ENCODE measurements around the gene CCNI.

DNA sequence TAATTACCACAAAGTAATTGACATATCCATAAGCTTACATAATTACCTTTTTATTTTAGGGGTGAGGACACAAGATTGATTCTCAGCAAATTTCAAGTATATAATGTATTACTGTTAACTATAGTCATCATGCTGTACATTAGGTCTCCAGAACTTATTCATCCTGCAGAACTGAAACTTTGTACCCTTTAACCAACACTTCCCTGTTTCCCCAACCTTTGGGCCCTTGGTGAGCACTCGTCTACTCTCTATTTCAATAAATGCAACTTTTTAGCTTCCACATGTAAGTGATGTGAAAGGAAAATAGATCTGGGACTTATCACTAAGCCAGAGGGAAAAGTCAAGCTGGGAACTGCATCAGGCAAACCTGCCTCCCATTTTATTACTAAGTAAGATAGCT is 47.6 kb upstream of the CCNI start:
- no peak for TF ChIP-seq POLR2AphosphoS5 (IDR thresholded peaks at IDR 0.05; ENCODE audit: insufficient read depth in 1 of 2, low read depth in 1 of 2)
- TF ChIP-seq, protein P1, sequence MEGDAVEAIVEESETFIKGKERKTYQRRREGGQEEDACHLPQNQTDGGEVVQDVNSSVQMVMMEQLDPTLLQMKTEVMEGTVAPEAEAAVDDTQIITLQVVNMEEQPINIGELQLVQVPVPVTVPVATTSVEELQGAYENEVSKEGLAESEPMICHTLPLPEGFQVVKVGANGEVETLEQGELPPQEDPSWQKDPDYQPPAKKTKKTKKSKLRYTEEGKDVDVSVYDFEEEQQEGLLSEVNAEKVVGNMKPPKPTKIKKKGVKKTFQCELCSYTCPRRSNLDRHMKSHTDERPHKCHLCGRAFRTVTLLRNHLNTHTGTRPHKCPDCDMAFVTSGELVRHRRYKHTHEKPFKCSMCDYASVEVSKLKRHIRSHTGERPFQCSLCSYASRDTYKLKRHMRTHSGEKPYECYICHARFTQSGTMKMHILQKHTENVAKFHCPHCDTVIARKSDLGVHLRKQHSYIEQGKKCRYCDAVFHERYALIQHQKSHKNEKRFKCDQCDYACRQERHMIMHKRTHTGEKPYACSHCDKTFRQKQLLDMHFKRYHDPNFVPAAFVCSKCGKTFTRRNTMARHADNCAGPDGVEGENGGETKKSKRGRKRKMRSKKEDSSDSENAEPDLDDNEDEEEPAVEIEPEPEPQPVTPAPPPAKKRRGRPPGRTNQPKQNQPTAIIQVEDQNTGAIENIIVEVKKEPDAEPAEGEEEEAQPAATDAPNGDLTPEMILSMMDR (IDR thresholded peaks at IDR 0.05) = no peak
